T-helper 1 cell (primary cell): ENCODE measurements around the gene PEX11A.
A peak's percentile ranks its signal among the peaks of the same experiment; 100 is the strongest.

Experiments used
- DNase-seq, 5 donors: peaks; one replicate each; pipeline ENCODE4 v3.0.0-alpha.2; 2012 to 2020

Gene PEX11A

DNA sequence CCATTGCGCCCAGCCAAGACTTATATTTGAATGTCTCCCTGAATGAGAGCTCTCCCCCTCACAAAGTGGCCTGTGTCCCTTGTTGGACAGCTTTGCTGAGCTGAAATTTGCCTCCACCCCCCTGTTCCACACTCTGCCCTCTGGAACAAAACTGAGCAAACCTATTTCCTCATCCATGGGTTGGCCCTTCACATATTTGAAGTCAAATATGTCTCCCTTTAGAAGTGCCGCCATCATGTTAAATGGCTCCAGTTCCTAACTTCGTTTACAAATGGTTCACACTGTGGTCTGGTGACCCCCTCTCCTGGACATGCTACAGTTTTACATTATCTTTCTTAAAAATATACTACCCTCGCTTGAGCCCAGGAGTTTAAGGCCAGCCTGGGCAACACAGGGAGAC is 16.0 kb downstream of the PEX11A start:
- no peak for DNase-seq

DNA sequence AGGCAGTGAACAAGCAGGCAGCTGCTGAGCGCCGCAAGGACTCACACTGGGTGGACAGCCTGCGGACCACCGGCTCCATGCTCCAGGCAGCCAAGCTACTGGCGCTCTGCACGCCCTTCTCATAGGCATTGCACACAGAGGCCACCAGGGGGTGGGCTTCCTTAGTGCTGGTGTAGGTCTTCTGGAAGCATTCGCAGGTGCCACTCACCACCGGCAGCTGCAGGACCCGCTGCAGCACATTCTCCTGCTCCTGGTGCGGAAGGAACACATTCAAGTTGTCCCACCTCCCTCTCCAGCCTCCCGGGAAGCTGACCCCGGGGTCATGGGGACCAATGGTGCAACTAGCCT is 17.4 kb downstream of the PEX11A start:
- DNase-seq = no peak

DNA sequence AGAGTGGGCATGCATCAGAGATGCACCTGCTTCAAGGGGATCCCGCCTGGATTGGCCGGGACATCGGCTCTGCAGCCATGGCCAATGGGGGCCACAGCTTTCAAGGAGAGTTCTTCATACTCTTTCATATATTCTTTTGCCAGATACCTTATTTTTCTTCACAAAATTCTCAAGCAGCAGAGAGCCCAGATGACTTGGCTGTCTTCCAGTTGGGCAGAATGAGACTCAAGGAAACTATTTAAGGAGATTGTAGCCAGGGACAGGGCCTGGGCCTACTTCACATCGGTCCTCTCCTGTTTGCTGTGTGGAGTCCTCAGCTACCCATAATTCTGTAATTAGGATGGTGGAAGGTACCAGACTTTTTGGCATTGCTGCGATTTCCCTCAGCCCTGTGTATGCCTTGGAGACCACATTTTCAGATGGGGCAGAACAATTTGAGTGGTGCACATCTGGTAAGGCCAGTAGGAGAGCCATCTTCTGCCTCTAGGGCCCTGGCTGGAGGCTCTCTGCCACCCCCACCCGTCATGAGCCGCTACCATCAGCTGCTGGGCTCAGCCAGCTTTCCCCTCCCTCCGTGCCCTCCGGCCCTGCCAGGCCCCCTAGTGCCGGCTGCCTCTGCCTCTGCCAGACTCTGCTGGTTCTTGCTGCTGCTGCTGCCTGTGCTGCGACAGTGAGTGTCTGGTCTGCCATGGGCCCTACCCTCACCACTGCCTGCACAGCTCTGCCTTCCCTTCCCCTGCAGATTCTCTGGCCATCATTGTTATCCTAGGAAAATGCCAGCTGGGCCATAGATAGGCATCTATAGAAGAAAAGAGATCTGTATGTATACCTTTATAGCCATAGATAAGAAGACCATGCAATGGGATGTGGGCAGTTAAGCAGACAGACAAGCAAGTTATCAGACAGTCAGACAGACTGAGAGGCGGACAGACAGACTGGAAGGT is 18.1 kb downstream of the PEX11A start:
- DNase-seq = no peak

- DNase-seq = no peak
These were observed 18.9 kb downstream of the PEX11A start for GRCh38 chr15:89671687-89672086.

DNA sequence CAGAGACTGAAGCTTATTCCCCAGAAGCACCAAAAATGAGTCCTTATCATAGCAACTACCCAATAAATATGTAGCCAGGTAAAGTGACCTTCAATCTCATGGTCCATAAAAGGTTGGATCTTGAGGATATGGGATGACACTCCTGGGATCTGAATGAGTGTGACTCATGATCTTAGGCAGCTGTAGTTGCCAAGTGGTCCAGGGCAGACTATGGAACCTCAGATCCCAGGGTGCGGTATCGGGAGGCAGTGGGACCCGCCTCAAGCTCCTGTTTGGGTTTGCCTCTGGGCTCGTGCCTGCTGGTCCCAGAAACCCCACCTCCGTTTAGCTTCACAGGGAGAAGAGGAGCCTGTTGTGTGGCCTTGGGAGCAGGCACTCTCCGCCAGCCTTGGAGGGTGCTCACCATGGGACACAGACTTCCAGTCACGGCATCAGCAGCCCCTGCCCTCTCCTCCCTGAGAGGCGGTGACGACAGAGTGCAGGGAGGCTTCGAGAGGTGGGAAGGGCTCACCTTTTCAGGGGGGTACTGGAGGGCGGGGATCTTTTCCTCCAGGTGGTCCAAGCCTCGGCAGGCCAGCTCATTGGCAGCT is 19.5 kb downstream of the PEX11A start:
- DNase-seq = no peak

- no peak for DNase-seq
These were observed 20.6 kb downstream of the PEX11A start for GRCh38 chr15:89669941-89670340.

DNA sequence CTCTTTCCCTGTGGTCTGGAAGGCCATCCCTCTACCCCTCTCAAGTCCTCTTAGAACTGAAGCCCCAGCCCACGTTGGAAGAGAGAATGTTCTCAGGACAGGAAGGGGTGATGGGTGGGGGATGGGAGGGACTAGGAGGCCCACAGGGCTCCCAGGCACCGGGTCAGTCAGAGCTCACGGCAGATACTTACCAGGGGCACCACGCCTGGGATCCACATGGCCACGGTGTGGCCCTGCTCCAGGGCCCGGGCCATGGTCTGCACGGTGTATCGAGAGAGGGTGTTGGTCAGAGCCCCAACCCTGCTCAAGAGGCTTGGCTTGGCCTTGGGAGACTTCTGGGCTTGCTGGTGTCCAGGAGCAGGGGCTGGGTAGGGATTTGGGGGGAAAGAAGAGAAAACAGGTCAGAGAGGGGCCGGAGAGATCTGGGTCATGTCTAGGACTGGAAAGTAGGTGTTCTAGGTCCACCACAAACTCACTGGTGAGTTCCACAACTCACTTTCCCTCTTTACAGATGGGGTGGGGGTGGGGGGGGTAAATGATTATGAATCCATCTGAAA is 21.2 kb downstream of the PEX11A start:
- DNase-seq = no peak

DNA sequence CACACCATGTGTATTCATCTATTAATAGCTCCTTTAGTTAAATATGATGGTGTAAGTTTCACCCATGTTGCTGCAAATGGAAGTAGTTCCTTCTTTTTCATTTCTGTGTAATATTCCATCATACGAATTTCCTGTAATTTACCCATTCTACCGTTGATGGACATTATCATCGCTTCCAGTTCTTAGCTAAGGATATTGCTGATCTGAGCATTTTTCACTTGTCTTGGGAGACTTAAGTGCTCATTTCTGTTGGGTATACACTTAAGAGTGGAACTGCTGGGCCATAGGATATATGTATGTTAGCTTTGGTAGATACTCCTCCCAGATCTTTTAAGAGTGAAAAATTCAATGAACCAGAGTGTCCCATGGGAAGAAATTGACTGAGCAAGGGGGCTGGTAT is 22.4 kb downstream of the PEX11A start:
- DNase-seq = no peak

DNA sequence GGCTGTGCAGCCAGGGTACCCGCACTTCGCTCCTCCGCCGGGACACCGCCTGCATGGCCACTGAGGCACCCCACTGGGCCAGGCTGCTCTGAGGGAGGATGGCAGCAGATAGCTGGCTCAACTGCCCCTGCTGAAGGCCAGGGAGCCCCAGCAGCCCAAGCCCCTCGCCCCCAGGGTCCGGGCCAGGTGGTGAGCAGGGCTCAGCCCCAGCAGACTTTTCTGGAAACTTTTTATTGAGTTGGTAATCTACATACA is 22.9 kb downstream of the PEX11A start:
- DNase-seq = no peak

- DNase-seq = no peak
These were observed 23.5 kb downstream of the PEX11A start for GRCh38 chr15:89666858-89667705.

GRCh38 chr15:89666184-89666857 is 24.2 kb downstream of the PEX11A start:
- DNase-seq = no peak

DNA sequence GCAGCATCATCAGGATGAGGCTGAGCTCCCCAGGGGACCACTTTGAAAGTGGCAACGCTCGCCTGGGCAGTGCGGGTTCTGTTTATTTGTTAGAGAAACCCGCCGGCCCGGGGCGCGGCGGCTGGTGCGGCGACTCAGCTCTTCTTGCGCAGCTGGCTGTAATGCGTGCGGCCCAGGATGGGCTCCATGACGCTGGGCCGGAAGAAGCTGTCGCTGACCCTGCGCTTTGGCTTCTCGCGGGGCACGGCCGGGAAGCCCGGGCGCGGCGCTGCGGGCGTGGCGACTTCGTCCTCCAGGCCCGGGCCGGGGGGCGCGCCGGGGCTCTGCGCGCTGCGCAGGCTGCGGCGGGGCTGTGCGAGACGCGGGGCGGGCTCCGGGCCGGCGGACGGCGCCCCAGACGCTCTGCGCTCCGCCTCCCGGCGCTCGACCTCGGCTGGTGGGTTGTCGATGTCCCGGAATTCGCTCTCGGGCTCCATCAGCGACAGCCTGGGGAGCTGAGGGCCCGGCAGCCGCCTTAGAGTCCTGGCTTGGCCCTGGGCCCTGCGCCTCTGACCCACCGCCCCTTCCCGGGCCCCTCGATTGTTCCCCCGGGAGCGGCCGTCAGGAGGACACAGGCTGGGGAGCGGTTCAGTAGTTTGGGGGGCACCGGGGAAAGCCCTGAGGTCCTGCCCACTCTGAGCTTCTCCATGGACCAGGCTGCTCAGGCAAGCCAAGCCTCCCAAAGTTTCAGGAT is 24.9 kb downstream of the PEX11A start:
- peak in 1 of 5 donors; percentile 16 for DNase-seq

DNA sequence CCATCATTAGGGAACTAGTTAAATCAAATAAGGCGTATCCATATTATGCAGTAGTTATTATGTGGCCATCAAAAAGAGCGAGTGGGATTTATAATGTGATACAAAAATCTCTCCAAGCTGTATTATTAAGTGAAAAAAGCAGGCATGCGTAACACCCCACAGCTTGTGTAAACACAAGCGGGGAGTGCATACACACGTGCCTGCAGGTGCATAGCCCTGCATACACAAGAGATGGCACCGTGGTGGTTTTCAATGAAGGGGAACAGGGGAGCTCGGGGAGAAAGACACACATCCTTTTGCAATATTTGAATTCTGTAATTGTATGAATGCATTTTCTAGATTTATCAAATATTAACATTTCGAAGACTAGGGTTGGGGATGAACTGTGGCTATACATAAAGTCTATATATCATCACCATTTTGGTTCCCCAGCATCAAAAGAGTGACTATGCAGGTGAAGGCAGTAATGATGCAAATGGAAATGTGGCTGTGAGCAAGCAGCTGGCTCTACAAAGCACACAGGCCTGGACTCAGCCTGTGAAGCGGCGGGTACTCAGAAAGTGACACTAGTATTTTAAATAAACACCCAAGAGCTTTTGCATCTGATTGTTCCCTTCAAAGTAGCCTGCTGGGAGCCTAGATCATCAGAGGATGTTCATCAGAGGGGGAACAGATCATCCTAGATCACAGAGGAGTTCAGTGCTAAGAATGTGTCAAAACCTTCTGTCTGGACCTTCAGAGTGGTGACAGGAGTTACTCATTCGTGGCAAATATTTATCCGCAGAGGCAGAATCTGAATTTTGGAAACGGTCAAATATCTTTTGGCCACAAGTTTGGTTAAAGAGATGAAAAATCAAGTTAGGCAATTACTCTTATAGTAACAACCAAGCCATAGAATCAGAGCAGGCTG is 25.9 kb downstream of the PEX11A start:
- no peak for DNase-seq

- no peak for DNase-seq
These were observed 27.5 kb downstream of the PEX11A start for GRCh38 chr15:89662893-89663626.

DNA sequence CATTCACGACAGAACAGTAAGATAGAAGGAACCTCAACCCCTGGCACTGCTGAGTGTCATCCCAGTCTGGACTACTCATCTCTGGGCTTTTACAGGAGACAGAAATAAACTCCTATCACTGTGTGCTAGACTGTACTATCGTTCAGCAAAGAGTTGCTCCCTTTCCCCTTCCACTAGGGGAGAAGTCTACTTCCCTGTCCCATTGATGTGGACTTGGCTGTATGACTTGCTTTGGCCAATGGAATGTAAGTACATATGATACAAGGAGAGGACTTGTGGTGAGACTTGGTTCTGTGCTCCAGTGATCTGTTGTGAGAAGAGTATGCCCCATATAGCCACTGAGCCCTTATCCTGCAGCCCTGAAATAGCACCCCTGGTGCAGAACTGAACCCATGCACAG is 30.0 kb downstream of the PEX11A start:
- no peak for DNase-seq

GRCh38 chr15:89659295-89659694 is 31.3 kb downstream of the PEX11A start:
- no peak for DNase-seq

DNA sequence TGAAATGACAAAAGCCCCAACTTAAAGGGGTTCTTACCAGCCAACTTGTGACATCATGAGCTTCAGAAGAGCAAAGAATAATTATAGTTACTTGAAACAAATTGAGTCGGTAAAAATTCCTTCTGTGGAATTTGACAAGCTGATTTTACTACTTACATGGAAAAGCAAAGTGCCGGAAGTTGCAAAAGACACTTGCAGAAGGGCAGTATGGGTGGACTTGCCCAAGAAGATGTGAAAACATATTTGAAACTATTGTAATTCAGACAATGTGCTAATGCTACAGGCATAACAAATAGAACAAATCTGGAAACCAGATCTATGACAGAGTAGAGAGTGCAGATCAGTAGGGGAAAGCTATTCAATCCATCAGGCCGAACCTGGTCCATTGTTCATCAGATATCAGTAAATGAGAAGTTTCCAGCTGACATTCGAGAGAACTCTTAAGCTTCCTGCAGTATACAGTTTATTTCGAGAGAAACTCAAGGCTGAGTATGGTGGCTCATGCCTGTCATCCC is 32.8 kb downstream of the PEX11A start:
- DNase-seq = no peak

GRCh38 chr15:89656116-89656815 is 34.3 kb downstream of the PEX11A start:
- DNase-seq = no peak
